GM12892 (cell line): ENCODE data around the gene GPN2.
A peak's percentile ranks its signal among the peaks of the same experiment; 100 is the strongest.

Experiments
- DNase-seq: peaks from one replicate; pipeline ENCODE4 v3.0.0; 2011; ENCODE audit not compliant: insufficient read length
- FAIRE-seq: peaks from 2 replicates; lab custom pipeline; 2011; peaks lifted over from hg19 to GRCh38; lab: Jason Lieb, UNC
- POLR2A ChIP-seq: IDR thresholded peaks from 2 replicates; pipeline ENCODE4 v1.6.1; 2011; ENCODE audit warnings: low read depth, low read length, control low read depth
- POLR2AphosphoS5 ChIP-seq: IDR thresholded peaks from 2 replicates; pipeline ENCODE4 v1.6.1; 2011; ENCODE audit warnings: low read depth, low read length, control low read depth
- TAF1 ChIP-seq: IDR thresholded peaks from 2 replicates; pipeline ENCODE4 v1.6.1; 2011; ENCODE audit warnings: low read depth, mild to moderate bottlenecking, control low read depth, low read length, borderline replicate concordance

GPN2 gene

DNA sequence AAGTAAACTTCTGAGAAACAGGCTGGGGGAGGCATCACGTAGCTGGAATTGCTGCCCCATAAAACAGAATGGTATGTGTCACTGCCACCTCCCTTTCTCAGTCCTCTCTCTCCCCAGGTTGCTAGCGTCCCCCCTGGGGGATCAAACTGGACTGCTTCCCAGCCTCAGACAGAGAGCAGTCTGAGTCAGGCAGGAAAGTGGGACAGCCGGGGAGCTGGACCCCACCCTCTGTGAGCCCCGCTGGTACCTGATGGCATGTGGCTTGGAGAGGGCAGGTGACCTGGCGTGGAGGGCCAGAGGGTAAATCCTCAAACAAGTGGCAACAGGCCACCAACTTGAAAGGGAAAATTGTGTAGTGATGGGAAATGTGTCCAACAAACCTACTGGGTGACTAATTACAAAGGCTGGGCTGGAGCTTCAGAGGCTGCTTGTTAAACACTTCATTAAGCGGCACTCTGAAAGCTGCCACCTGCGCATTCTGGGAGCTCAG lies 28.1 kb downstream of the GPN2 start:
- FAIRE-seq = no peak

DNA sequence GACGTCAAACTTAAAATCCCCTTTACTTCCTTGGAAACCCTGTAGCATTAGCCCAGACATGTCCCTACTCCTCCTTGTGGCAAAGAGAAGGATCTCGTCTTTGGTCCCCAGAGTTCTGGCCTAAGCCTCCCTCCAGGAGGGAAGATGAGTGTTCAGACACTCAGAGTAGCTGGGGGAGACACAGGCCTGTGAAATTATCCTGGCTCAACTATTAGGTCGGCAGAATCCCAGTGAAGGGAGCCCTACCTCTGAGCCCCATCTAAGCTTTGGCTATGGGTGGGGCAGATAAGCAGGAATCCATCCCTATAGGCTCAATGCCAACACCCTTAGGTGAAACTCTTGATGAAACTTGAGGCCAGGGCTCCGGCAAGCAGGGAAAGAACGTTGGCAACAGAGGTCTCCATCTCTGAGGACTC lies 28.8 kb downstream of the GPN2 start:
- no peak for DNase-seq
- no peak for FAIRE-seq

More for the DNA sequence above, 28.1 kb downstream of the GPN2 start:
- no peak for DNase-seq
- TF ChIP-seq TAF1 = no peak
- no peak for TF ChIP-seq POLR2AphosphoS5
- TF ChIP-seq POLR2A = no peak

DNA sequence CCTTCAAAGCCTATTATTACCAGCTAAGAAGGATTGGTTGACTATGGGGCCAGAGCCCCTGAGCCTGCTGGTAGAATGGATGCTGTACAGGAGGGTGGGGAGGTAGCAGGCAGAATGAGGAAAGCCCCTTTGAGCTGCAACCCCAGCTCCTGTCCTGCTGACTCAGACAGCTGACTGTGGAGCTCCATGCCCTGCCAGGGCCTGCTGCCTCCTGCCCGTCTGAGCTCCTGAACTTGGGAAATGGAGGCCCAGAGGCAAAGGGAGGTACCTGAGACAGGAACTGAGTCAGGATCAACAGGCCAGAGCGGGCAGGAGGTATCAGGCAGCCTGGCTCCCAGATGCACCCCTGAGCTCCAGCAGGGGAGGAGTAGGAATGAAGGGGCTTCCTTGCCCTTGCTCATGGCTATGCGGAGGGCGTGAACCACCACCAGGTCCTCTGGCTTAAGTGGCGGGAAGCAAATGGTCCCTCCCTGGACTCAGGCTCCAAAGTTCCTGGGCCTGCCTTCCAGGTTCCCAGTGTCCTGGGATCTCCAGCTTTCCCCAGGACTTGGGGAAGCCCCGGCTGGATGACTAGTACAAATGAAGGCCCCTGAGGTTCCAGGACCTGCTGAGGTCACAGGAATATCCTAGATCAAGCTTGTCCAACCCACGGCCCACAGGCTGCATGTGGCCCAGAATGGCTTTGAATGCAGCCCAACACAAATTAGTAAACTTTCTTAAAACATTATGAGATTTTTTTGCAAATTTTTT lies 31.0 kb downstream of the GPN2 start:
- TF ChIP-seq TAF1 = no peak
- no peak for TF ChIP-seq POLR2AphosphoS5
- TF ChIP-seq POLR2A = no peak
- DNase-seq (no peak), FAIRE-seq (no peak)

More for the DNA sequence above, 28.8 kb downstream of the GPN2 start:
- TF ChIP-seq TAF1 (no peak), POLR2A (no peak), POLR2AphosphoS5 (no peak)

DNA sequence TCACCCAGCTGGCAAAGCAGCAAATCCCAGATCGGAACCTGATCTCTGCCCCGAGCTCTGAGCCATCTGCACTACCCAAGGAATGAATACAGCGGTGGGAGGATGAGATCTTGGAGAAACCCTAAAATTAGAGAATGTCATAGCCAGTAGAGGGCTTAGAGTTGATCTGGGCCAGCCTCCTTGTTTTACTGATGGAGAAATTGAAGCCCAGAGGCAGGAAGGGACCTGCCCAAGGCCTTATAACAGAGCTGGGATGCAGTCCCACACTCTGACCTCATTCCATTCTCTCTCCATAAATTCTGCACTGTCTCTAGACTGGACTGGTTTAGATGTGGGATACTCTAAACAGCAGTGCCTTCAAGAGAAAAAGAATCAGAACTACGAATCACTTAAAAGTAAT lies 31.9 kb downstream of the GPN2 start:
- no peak for TF ChIP-seq POLR2A
- no peak for TF ChIP-seq TAF1
- no peak for TF ChIP-seq POLR2AphosphoS5
- no peak for FAIRE-seq

DNA sequence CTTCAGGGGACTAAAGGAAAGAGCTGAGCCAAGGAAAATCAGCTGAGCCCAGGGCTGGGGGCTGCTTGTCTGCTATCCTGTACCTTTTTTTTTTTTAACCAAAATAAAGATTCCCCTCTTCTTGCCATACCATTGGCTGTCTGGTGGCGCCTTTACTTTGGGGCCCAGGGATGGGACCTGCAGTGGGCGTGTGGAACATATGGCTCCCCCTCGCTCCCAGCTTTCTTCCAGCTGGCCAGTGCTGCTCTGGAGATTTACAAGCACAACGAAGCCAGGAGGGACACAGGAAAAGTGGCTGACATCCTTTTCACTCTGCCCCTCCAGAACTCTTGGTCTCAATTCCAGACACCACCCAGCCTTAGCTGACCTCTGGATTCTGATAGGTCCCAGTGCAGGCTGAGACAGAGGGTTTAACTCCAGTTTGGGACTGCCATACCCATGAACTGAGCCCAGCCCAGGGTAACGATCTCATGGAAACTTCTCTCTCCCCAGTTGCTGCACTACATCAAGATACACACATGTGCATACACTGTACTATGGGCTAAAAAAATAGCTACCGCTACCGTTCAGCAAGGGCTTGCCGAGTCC lies 32.5 kb downstream of the GPN2 start:
- TF ChIP-seq POLR2AphosphoS5 (no peak), TAF1 (no peak), POLR2A (no peak)
- FAIRE-seq = no peak
- DNase-seq = no peak

More for the DNA sequence above, 31.9 kb downstream of the GPN2 start:
- DNase-seq = no peak

DNA sequence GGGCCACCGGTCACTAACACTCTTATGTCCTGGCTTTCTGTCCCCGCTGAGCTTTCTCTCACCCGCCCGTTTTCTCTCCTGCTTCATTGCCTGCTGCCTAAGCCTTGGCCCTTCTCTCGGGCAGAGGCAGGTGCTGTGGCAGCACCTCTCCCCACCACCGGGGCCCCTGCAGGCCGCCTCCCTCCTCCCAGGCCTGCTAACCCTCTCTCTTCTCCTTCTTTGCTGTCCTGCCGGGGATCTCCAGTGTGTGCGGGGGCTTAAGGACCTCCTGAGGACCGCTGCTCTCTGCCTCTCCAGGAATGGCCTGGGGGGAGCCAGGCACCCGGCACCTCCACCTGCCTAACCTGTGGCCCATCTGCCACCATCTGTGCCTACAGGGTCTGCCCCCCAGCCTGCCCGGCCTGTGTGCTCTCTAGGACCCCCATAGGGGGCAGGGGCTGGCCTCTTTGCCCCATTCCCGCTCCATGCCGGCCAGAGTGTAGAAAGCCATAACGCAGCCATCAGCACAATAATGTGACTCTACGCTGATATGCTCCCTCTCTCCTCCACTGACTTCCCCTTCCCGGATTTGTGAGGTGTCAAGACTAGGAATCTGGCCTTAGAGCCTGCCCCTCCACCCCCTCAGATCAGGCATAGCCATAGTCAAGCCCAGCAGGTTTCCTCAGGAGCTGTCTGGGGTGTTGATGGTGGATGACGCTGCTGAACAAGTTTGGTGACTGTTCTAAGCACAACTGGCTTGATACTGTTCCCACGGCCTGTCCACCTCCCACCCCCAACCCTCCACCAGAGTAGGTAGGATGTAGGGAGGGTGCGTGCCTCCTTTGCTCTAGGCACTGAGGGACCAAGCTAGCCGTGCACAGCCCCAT lies 33.2 kb downstream of the GPN2 start:
- no peak for FAIRE-seq
- TF ChIP-seq POLR2A = no peak
- no peak for TF ChIP-seq POLR2AphosphoS5
- no peak for TF ChIP-seq TAF1
- no peak for DNase-seq

DNA sequence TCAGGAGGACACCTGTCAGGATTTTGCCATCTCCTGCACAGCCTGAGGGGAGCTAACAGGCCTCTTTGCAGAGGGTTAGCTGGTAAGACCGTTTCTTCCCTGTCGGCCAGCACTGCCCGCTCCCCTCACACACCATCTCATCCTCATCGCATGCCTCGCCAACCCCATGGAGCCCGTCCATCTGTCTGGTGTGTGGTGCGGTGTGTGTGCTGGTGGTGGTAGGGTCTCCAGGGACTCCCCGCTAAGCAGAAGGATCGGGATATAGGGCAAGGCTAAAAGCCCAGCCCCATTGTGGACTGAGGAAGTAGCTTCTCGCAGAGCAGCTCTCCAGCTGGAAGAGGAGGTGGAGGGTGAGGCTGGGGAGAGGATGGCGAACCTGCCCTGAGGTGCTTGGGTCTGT lies 33.9 kb downstream of the GPN2 start:
- TF ChIP-seq POLR2A (no peak), TAF1 (no peak), POLR2AphosphoS5 (no peak)
- DNase-seq (no peak), FAIRE-seq (no peak)

DNA sequence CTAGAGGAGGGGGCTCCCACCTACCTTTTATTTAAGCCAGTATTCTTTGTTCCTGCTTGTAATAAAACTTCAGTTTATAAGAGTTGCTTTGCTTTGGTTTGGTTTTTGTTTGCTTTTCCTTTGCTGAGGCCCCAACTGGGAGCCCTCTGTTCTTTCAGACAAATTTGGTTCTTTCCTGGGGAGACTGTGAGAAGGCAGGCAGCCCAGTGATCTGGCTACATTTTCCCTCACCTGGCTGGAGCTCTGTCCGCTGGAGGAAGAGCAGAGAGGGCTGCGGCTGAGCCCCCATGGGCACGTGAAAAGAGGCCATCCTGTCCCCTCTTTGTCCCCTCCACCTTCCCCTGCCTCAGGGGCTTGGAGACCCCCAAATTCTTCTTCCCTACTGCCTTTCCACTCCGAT lies 34.4 kb downstream of the GPN2 start:
- TF ChIP-seq TAF1 (no peak), POLR2AphosphoS5 (no peak), POLR2A (no peak; the same call in 1 of the 2 replicates)
- no peak for DNase-seq
- no peak for FAIRE-seq

DNA sequence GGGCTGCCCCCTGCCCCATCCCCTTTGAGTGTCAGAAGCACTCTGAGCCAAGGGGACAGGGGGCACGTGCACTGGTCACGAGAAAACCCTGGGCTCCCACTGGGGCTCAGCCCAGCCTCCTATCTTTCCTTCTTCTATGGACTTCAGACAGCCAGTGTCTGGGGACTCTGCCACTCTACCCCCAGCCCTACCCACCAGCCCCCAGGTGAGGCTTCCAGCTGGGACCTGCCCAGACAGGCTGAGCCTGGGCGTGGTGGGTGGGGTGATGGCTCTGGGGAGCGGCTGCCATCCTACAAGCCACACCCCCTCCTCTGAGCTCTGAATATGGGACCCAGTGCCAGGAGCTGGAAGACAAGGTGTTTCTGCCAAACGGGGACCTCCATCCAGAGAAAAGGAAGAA lies 35.2 kb downstream of the GPN2 start:
- no peak for DNase-seq
- TF ChIP-seq POLR2AphosphoS5 (no peak), POLR2A (no peak), TAF1 (no peak)
- no peak for FAIRE-seq

DNA sequence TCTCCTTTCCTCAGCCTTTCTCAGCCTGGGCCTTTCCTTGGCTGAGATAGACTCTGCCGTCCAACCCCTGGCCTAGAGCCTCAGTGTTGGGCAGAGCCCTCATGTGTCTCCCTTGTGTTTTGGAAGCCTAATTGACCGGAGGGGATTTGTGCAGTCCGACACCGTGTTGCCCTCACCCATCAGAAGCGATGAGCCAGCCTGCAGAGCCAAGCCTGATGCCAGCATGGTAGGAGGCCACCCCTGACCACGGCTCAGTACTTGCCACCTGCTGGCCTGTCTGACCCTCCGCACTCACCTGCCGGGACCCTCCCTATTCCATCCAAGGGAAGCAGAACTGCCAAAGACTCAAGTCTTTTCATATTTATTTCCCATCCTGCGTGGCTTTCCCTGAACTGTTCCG lies 36.5 kb downstream of the GPN2 start:
- no peak for FAIRE-seq
- DNase-seq = no peak
- TF ChIP-seq TAF1 = no peak
- TF ChIP-seq POLR2A = no peak
- TF ChIP-seq POLR2AphosphoS5 = no peak

DNA sequence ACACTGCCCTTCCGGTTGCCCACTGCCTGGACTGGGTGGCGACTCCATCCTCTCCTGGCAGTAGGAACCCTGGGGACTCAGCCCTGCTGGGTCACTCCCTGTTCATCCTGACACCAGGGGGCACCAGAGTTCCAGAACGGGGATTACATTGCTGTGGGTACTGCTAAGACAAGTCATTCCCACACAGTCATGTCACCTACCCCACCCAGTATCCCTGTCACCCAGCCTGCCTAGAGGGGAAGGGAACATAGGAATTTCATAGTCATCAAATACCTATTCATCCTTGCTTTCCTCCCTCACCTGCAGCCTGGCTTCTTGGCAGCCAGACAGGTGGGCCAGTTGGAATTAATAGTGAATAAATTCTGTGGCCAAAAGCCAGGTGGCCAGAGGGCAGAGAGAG lies 36.9 kb downstream of the GPN2 start:
- DNase-seq = peak; percentile 78
- TF ChIP-seq POLR2AphosphoS5 = no peak
- FAIRE-seq = peak; percentile 91
